Iris pigment epithelial cell (primary cell): Measurements from ENCODE around the gene MYO5B.

Source experiments
- DNase-seq: peaks from one replicate; pipeline ENCODE4 v3.0.0-alpha.2; 2011; ENCODE audit warnings: low read depth

Gene MYO5B

GRCh38 chr18:50151926-50152325 is 43.0 kb downstream of the MYO5B start:
- DNase-seq = peak; percentile 85

- no peak for DNase-seq
Observed at GRCh38 chr18:50144540-50144939, 50.4 kb downstream of the MYO5B start.

GRCh38 chr18:50143886-50144285 is 51.1 kb downstream of the MYO5B start:
- DNase-seq = no peak

- DNase-seq = no peak
Observed at GRCh38 chr18:50143294-50143693, 51.7 kb downstream of the MYO5B start.

- DNase-seq = no peak
Observed at GRCh38 chr18:50142441-50143120, 52.4 kb downstream of the MYO5B start.

GRCh38 chr18:50138181-50139064 is 56.5 kb downstream of the MYO5B start:
- peak; percentile 38 for DNase-seq

GRCh38 chr18:50135903-50136302 is 59.0 kb downstream of the MYO5B start:
- DNase-seq = no peak

GRCh38 chr18:50133526-50133925 is 61.4 kb downstream of the MYO5B start:
- no peak for DNase-seq

GRCh38 chr18:50131591-50131990 is 63.4 kb downstream of the MYO5B start:
- no peak for DNase-seq

- DNase-seq = no peak
Observed at GRCh38 chr18:50128506-50129271, 66.3 kb downstream of the MYO5B start.

- no peak for DNase-seq
Observed at GRCh38 chr18:50127516-50128210, 67.3 kb downstream of the MYO5B start.

GRCh38 chr18:50126471-50126870 is 68.5 kb downstream of the MYO5B start:
- DNase-seq = no peak

GRCh38 chr18:50125456-50125855 is 69.5 kb downstream of the MYO5B start:
- DNase-seq = no peak

GRCh38 chr18:50119296-50119695 is 75.7 kb downstream of the MYO5B start:
- no peak for DNase-seq

- no peak for DNase-seq
Observed at GRCh38 chr18:50117863-50118262, 77.1 kb downstream of the MYO5B start.

GRCh38 chr18:50115095-50115494 is 79.9 kb downstream of the MYO5B start:
- peak; percentile 58 for DNase-seq

- DNase-seq = no peak
Observed at GRCh38 chr18:50114448-50114847, 80.5 kb downstream of the MYO5B start.

GRCh38 chr18:50113726-50114125 is 81.2 kb downstream of the MYO5B start:
- DNase-seq = no peak

- peak; percentile 23 for DNase-seq
Observed at GRCh38 chr18:50111398-50111797, 83.5 kb downstream of the MYO5B start.

- DNase-seq = no peak
Observed at GRCh38 chr18:50107468-50107977, 87.4 kb downstream of the MYO5B start.

- DNase-seq = no peak
Observed at GRCh38 chr18:50105027-50105426, 89.9 kb downstream of the MYO5B start.

GRCh38 chr18:50104421-50104820 is 90.5 kb downstream of the MYO5B start:
- DNase-seq = no peak
